Measurements from ENCODE around the gene PIK3CG.
A peak's percentile ranks its signal among the peaks of the same experiment; 100 is the strongest.

Gene PIK3CG

DNA sequence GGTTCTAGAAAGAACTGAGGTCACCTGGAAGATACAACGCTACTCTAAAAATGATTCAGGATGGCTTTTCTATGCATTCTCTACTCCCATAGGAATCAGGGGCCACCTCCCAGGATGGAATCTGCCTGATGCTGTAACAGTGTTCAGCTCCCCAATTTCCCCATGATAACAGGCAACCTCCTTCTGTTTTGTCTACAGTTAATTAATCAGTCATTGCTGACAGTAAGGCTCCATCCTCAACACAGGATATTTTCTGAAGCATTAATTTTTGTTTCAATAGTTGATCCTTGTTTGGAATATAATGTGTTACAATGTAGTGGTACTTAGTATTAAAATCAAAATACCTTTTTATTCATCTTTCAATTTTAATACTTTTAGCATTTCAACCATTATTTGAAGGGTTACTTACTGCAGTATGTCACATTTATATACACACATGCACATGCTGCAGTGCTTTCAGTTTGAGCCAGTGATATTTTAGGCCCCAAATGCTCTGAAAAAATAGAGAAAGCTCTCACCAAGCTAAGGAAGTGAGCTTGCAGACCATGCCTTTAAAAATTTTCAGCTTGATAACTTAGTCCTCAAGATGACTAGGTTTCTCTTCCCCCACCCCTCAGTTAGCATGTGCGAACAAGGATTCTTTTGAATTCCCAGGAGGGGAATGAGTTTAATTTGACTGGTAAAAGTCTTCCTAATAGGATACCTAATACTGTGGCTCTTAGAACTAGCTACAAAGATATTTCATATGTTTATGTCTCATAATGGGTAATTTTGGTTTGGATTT, 592 bp upstream of the PIK3CG start:
- no peak overlapping the region for H2AK5ac ChIP-seq (ENCODE audit: low read length, severe bottlenecking)
- H3K18ac ChIP-seq (ENCODE audit: low read depth in 1 of 2, low read length in 2 of 2), result no peak overlapping the region
- no peaks in the 10 kb centered on the region for H3K27me3 ChIP-seq (ENCODE audit: control insufficient read depth in 1 of 2, insufficient read depth in 1 of 2, low read length in 2 of 2)
- H3K36me3 ChIP-seq (ENCODE audit: control insufficient read depth in 1 of 2, insufficient read depth in 2 of 2, low read depth in 1 of 2, low read length in 2 of 2), result peaks cover 0 to 3% of the 10 kb centered on the region in 2 experiments
- no peak overlapping the region for H2BK120ac ChIP-seq (ENCODE audit: low read depth, low read length)
- H2BK5ac ChIP-seq (ENCODE audit: low read depth, low read length, poor library complexity, severe bottlenecking), result no peak overlapping the region
- no peak overlapping the region for H3K4ac ChIP-seq (ENCODE audit: low read depth in 1 of 2, low read length in 2 of 2)
- no peak overlapping the region for H3K14ac ChIP-seq (ENCODE audit: low read length in 2 of 2)
- no peak overlapping the region for H3K4me3 ChIP-seq (ENCODE audit: insufficient read depth in 1 of 2, low read depth in 1 of 2, low read length in 2 of 2)
- H3K9ac ChIP-seq (ENCODE audit: low read length), result no peak overlapping the region
- peak overlapping the region in 1 of 2 experiments; percentile 55 for H2BK12ac ChIP-seq (ENCODE audit: low read length in 2 of 2)
- no peak overlapping the region for H2AFZ ChIP-seq (ENCODE audit: low read depth, low read length)
- H2BK15ac ChIP-seq (ENCODE audit: low read depth, poor library complexity, severe bottlenecking), result no peak overlapping the region
- no peaks in the 10 kb centered on the region for H3K9me3 ChIP-seq (ENCODE audit: control insufficient read depth, low read length)
- no peak overlapping the region for H4K8ac ChIP-seq (ENCODE audit: low read length)
- H3K4me1 ChIP-seq (ENCODE audit: control insufficient read depth, insufficient read depth, low read depth, low read length), result no peaks in the 10 kb centered on the region
- no peak overlapping the region for H4K91ac ChIP-seq (ENCODE audit: low read length)
- peak; percentile 22 for DNase-seq
- H3K23ac ChIP-seq (ENCODE audit: low read length in 2 of 2), result no peak overlapping the region
- H3K4me2 ChIP-seq (ENCODE audit: low read length, poor library complexity, severe bottlenecking), result no peak overlapping the region
- WGBS, result 91% methylated on average over 1 of the region's 2 CpGs
- H3K79me1 ChIP-seq (replicated peaks; ENCODE audit: low read length, poor library complexity, severe bottlenecking), result no peaks in the 10 kb centered on the region
- H3K27ac ChIP-seq (ENCODE audit: low read length, poor library complexity, severe bottlenecking), result no peak overlapping the region

DNA sequence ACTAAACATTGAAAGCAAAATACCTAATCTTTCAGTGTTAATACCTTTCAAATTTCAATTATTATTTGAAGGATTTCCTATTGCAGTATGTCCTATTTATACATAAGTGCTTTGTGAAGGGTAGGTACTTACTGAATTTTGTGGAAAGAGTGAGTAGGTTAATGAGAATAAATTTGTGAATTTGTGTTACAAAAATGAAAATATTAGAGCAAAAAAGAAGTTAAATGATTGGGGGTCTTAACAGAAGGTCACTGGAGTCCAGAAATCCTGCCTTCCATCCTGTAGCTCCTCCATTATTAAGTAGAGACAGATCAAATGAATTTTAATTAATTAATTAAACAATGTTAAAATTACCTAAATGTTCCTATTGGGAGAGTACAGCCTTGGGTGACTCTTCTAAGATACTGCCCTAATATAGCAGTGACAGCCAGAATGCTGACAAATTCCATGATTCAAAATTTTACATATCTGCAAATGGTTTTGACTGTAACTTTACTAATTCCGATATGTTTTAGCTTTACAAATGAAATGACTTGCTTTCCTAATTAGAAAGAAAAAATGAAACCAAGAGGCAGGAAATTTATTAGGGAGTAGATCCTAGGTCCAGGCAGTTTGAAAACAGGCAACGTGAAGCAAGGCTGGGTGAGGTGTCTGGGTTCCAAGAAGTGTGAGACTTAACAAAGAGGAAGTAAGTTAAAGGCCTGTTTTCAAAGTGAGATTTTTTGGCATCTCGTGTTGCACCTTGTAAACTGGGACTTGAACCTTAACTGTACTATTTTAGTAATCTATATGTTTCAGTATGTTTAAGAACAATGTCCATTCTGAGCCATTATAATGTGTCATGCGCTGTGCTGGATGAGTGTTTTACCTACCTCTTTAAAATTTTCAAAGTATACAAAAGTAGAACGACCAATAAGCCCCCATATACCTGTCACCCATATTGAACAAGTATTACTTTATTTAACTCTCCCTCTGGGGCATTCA, 1.5 kb downstream of the PIK3CG start:
- H4K8ac ChIP-seq (ENCODE audit: low read length), result no peak overlapping the region
- no peak overlapping the region for H3K27ac ChIP-seq (ENCODE audit: low read length, poor library complexity, severe bottlenecking)
- no peak overlapping the region for H3K4ac ChIP-seq (ENCODE audit: low read depth in 1 of 2, low read length in 2 of 2)
- no peak overlapping the region for H2AFZ ChIP-seq (ENCODE audit: low read depth, low read length)
- no peak overlapping the region for H3K9ac ChIP-seq (ENCODE audit: low read length)
- H3K23ac ChIP-seq (ENCODE audit: low read length in 2 of 2), result no peak overlapping the region
- no peaks in the 10 kb centered on the region for H3K27me3 ChIP-seq (ENCODE audit: control insufficient read depth in 1 of 2, insufficient read depth in 1 of 2, low read length in 2 of 2)
- H3K4me3 ChIP-seq (ENCODE audit: insufficient read depth in 1 of 2, low read depth in 1 of 2, low read length in 2 of 2), result no peak overlapping the region
- no peak overlapping the region for H2BK12ac ChIP-seq (ENCODE audit: low read length in 2 of 2)
- 96% methylated on average over 5 of the region's 5 CpGs for WGBS
- H3K14ac ChIP-seq (ENCODE audit: low read length in 2 of 2), result no peak overlapping the region
- no peak overlapping the region for H2BK5ac ChIP-seq (ENCODE audit: low read depth, low read length, poor library complexity, severe bottlenecking)
- no peak overlapping the region for H2BK15ac ChIP-seq (ENCODE audit: low read depth, poor library complexity, severe bottlenecking)
- H3K18ac ChIP-seq (ENCODE audit: low read depth in 1 of 2, low read length in 2 of 2), result no peak overlapping the region
- no peak overlapping the region for H2BK120ac ChIP-seq (ENCODE audit: low read depth, low read length)
- no peaks in the 10 kb centered on the region for H3K79me1 ChIP-seq (replicated peaks; ENCODE audit: low read length, poor library complexity, severe bottlenecking)
- peaks cover 0 to 3% of the 10 kb centered on the region in 2 experiments for H3K36me3 ChIP-seq (ENCODE audit: control insufficient read depth in 1 of 2, insufficient read depth in 2 of 2, low read depth in 1 of 2, low read length in 2 of 2)
- no peak overlapping the region for H4K91ac ChIP-seq (ENCODE audit: low read length)
- no peak overlapping the region for H2AK5ac ChIP-seq (ENCODE audit: low read length, severe bottlenecking)
- no peaks in the 10 kb centered on the region for H3K9me3 ChIP-seq (ENCODE audit: control insufficient read depth, low read length)
- no peaks in the 10 kb centered on the region for H3K4me1 ChIP-seq (ENCODE audit: control insufficient read depth, insufficient read depth, low read depth, low read length)
- no peak for DNase-seq
- H3K4me2 ChIP-seq (ENCODE audit: low read length, poor library complexity, severe bottlenecking), result no peak overlapping the region

DNA sequence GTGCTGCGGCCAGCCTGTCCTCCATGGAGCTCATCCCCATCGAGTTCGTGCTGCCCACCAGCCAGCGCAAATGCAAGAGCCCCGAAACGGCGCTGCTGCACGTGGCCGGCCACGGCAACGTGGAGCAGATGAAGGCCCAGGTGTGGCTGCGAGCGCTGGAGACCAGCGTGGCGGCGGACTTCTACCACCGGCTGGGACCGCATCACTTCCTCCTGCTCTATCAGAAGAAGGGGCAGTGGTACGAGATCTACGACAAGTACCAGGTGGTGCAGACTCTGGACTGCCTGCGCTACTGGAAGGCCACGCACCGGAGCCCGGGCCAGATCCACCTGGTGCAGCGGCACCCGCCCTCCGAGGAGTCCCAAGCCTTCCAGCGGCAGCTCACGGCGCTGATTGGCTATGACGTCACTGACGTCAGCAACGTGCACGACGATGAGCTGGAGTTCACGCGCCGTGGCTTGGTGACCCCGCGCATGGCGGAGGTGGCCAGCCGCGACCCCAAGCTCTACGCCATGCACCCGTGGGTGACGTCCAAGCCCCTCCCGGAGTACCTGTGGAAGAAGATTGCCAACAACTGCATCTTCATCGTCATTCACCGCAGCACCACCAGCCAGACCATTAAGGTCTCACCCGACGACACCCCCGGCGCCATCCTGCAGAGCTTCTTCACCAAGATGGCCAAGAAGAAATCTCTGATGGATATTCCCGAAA, 2.7 kb downstream of the PIK3CG start:
- 98% methylated on average over 54 of the region's 54 CpGs for WGBS
- Histone ChIP-seq H3K23ac (ENCODE audit: low read length in 2 of 2) (no peak overlapping the region), H3K14ac (ENCODE audit: low read length in 2 of 2) (no peak overlapping the region), H2BK15ac (ENCODE audit: low read depth, poor library complexity, severe bottlenecking) (no peak overlapping the region), H3K4me3 (ENCODE audit: insufficient read depth in 1 of 2, low read depth in 1 of 2, low read length in 2 of 2) (no peak overlapping the region), H3K4ac (ENCODE audit: low read depth in 1 of 2, low read length in 2 of 2) (peak overlapping the region in 1 of 2 experiments; percentile 15), H3K9ac (ENCODE audit: low read length) (no peak overlapping the region), H2AK5ac (ENCODE audit: low read length, severe bottlenecking) (no peak overlapping the region), H3K4me2 (ENCODE audit: low read length, poor library complexity, severe bottlenecking) (no peak overlapping the region), H4K91ac (ENCODE audit: low read length) (peak overlapping the region; percentile 7), H3K9me3 (ENCODE audit: control insufficient read depth, low read length) (no peaks in the 10 kb centered on the region), H2BK12ac (ENCODE audit: low read length in 2 of 2) (no peak overlapping the region), H3K79me1 (replicated peaks; ENCODE audit: low read length, poor library complexity, severe bottlenecking) (no peaks in the 10 kb centered on the region), H3K18ac (ENCODE audit: low read depth in 1 of 2, low read length in 2 of 2) (no peak overlapping the region), H4K8ac (ENCODE audit: low read length) (peak overlapping the region; percentile 36), H2AFZ (ENCODE audit: low read depth, low read length) (no peak overlapping the region), H2BK5ac (ENCODE audit: low read depth, low read length, poor library complexity, severe bottlenecking) (no peak overlapping the region), H3K27ac (ENCODE audit: low read length, poor library complexity, severe bottlenecking) (no peak overlapping the region), H2BK120ac (ENCODE audit: low read depth, low read length) (no peak overlapping the region), H3K36me3 (ENCODE audit: control insufficient read depth in 1 of 2, insufficient read depth in 2 of 2, low read depth in 1 of 2, low read length in 2 of 2) (peaks cover 0 to 3% of the 10 kb centered on the region in 2 experiments), H3K27me3 (ENCODE audit: control insufficient read depth in 1 of 2, insufficient read depth in 1 of 2, low read length in 2 of 2) (no peaks in the 10 kb centered on the region), H3K4me1 (ENCODE audit: control insufficient read depth, insufficient read depth, low read depth, low read length) (no peaks in the 10 kb centered on the region)
- no peak for DNase-seq
